Gastrocnemius medialis (tissue), 4 donors: ENCODE results near the gene SMARCA4.

Experiments used
- POLR2A ChIP-seq, 2 donors: fragments of 450-650 bp; IDR thresholded peaks; one replicate each; pipeline ENCODE4 v1.6.1; 2017; ENCODE audit warnings: antibody characterized with exemption in 2 of 2, mild to moderate bottlenecking in 2 of 2, moderate library complexity in 2 of 2
- TF ChIP-seq, protein P1 (sequence below), 5 experiments: fragments of 450-650 bp in 3 of 5; fragments of 200-600 bp in 2 of 5; sonication (generic) in 2 of 5; IDR thresholded peaks in 4 of 5; conservative IDR thresholded peaks in 1 of 5; 1 replicate in 4 of 5; 2 replicates in 1 of 5; pipeline ENCODE4 v1.5.1; 2016 to 2019; ENCODE audit warnings: antibody characterized with exemption in 5 of 5, mild to moderate bottlenecking in 3 of 5, moderate library complexity in 3 of 5

DNA sequence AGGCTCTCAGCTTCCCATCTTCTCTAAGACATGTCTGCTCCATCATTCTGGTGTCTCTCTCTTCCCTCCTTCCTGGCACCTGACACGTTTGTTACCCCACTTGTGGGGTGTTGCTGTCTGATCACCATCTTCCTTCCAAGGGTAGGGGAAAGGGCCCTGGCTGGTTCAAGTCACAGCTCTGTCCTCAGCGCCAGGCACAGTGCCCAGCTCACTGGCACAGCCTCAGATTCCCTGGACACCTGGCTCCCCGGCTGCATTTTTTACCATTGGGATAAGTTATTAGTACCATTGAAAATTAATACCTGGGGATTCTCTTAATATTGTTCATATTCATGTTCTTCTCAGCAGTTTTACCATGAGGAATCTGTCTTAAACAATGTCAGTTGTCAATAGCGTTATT is 77.7 kb downstream of the SMARCA4 start:
- no peak for TF ChIP-seq POLR2A (IDR thresholded peaks at IDR 0.05)
- TF ChIP-seq, protein P1, sequence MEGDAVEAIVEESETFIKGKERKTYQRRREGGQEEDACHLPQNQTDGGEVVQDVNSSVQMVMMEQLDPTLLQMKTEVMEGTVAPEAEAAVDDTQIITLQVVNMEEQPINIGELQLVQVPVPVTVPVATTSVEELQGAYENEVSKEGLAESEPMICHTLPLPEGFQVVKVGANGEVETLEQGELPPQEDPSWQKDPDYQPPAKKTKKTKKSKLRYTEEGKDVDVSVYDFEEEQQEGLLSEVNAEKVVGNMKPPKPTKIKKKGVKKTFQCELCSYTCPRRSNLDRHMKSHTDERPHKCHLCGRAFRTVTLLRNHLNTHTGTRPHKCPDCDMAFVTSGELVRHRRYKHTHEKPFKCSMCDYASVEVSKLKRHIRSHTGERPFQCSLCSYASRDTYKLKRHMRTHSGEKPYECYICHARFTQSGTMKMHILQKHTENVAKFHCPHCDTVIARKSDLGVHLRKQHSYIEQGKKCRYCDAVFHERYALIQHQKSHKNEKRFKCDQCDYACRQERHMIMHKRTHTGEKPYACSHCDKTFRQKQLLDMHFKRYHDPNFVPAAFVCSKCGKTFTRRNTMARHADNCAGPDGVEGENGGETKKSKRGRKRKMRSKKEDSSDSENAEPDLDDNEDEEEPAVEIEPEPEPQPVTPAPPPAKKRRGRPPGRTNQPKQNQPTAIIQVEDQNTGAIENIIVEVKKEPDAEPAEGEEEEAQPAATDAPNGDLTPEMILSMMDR (IDR thresholded peaks at IDR 0.05 in 4 of 5, conservative IDR thresholded peaks at IDR 0.05 in 1 of 5), result no peak
